ENCODE measurements around the gene KIF18A.

Gene KIF18A

GRCh38 chr11:28040384-28040783, 67.6 kb downstream of the KIF18A start:
- no peak for DNase-seq

GRCh38 chr11:28038775-28039174, 69.2 kb downstream of the KIF18A start:
- DNase-seq: no peak

- DNase-seq: no peak
Measured at GRCh38 chr11:28026634-28027290, 81.2 kb downstream of the KIF18A start.

GRCh38 chr11:28017816-28018215, 90.1 kb downstream of the KIF18A start:
- DNase-seq: no peak

GRCh38 chr11:28011813-28012212, 96.1 kb downstream of the KIF18A start:
- DNase-seq: no peak

- no peak for DNase-seq
Measured at GRCh38 chr11:28009996-28010395, 98.0 kb downstream of the KIF18A start.

GRCh38 chr11:28009388-28009787, 98.6 kb downstream of the KIF18A start:
- no peak for DNase-seq

GRCh38 chr11:28003615-28004014, 104.3 kb downstream of the KIF18A start:
- DNase-seq: no peak

- DNase-seq: no peak
Measured at GRCh38 chr11:27998552-27998951, 109.4 kb downstream of the KIF18A start.

- DNase-seq: no peak
Measured at GRCh38 chr11:27997344-27997743, 110.6 kb downstream of the KIF18A start.

- DNase-seq: no peak
Measured at GRCh38 chr11:27996066-27996465, 111.9 kb downstream of the KIF18A start.

- DNase-seq: no peak
Measured at GRCh38 chr11:27995083-27995482, 112.9 kb downstream of the KIF18A start.

GRCh38 chr11:27991736-27992135, 116.2 kb downstream of the KIF18A start:
- DNase-seq: no peak

- no peak for DNase-seq
Measured at GRCh38 chr11:27977527-27977926, 130.4 kb downstream of the KIF18A start.

- DNase-seq: no peak
Measured at GRCh38 chr11:27977031-27977430, 130.9 kb downstream of the KIF18A start.

- no peak for DNase-seq
Measured at GRCh38 chr11:27976262-27976661, 131.7 kb downstream of the KIF18A start.

GRCh38 chr11:27973851-27974536, 134.0 kb downstream of the KIF18A start:
- peak; percentile 14 for DNase-seq

GRCh38 chr11:27972522-27973170, 135.3 kb downstream of the KIF18A start:
- DNase-seq: no peak

- no peak for DNase-seq
Measured at GRCh38 chr11:27971171-27971570, 136.8 kb downstream of the KIF18A start.
